CD4-positive, CD25-positive, alpha-beta regulatory T cell (primary cell): ENCODE results near the gene MS4A6A. TPM values are rescaled to one million over a fixed set of nuclear protein-coding genes. Genes with fewer than 3 reads are reported as not detected.
"Not testable (repeated sequence)": the region's sequence is repeated elsewhere in the genome, so short reads cannot be mapped to it uniquely, and the experiment has no call there.

Experiments
- ATAC-seq, 2 donors: fragments of 150-1000 bp; cut with Tn5 transposase; one replicate each; pipeline ENCODE4 v1.10.0; 2021; ENCODE audit warnings: low read depth in 2 of 2, moderate number of reproducible peaks in 2 of 2, moderate library complexity in 1 of 2
- DNase-seq, 3 donors: peaks; one replicate each; pipeline versions ENCODE4 v3.0.0 to v3.0.0-alpha.2; 2012 to 2022; ENCODE audit warnings: mixed read lengths in 1 of 3
- H3K27ac ChIP-seq: one replicate; pipeline ENCODE4 v1.7.0; 2013; ENCODE audit warnings: mild to moderate bottlenecking, low read length; ENCODE audit not compliant: insufficient read depth, poor library complexity, severe bottlenecking
- H3K27me3 ChIP-seq: one replicate; pipeline ENCODE4 v1.7.0; 2013; ENCODE audit warnings: low read length; ENCODE audit not compliant: control insufficient read depth, insufficient read depth
- H3K36me3 ChIP-seq: one replicate; pipeline ENCODE4 v1.7.0; 2013; ENCODE audit warnings: mild to moderate bottlenecking, low read length, moderate library complexity; ENCODE audit not compliant: control insufficient read depth, insufficient read depth
- H3K4me1 ChIP-seq: 2 replicates; pipeline ENCODE4 v1.7.0; 2013; ENCODE audit warnings: mild to moderate bottlenecking, low read length; ENCODE audit not compliant: insufficient read depth, control insufficient read depth, poor library complexity, severe bottlenecking
- H3K4me3 ChIP-seq: one replicate; pipeline ENCODE4 v1.7.0; 2013; ENCODE audit warnings: low read depth, mild to moderate bottlenecking, low read length, moderate library complexity
- H3K9me3 ChIP-seq, 2 experiments: 1 replicate in 1 of 2; 2 replicates in 1 of 2; pipeline ENCODE4 v1.7.0; 2013; ENCODE audit warnings: low read length in 2 of 2, mild to moderate bottlenecking in 1 of 2, moderate library complexity in 1 of 2; ENCODE audit not compliant: control insufficient read depth in 2 of 2
- H3K27ac Mint-ChIP-seq, 3 donors: one replicate each; pipeline ENCODE4 v1.8.0; 2020 to 2022; ENCODE audit warnings: mild to moderate bottlenecking in 3 of 3, mixed read lengths in 3 of 3, moderate library complexity in 2 of 3
- H3K27me3 Mint-ChIP-seq: one replicate; pipeline ENCODE4 v1.8.0; 2022; ENCODE audit warnings: mild to moderate bottlenecking, mixed read lengths
- H3K36me3 Mint-ChIP-seq: one replicate; pipeline ENCODE4 v1.8.0; 2020; ENCODE audit warnings: mixed read lengths
- H3K4me1 Mint-ChIP-seq, 4 donors: one replicate each; pipeline ENCODE4 v1.8.0; 2020 to 2022; ENCODE audit warnings: mixed read lengths in 4 of 4, mild to moderate bottlenecking in 1 of 4
- H3K4me3 Mint-ChIP-seq, 4 donors: one replicate each; pipeline ENCODE4 v1.8.0; 2020 to 2022; ENCODE audit warnings: mild to moderate bottlenecking in 4 of 4, mixed read lengths in 4 of 4, moderate library complexity in 3 of 4
- H3K9me3 Mint-ChIP-seq, 7 donors: one replicate each; pipeline ENCODE4 v1.8.0; 2020 to 2022; ENCODE audit warnings: mixed read lengths in 7 of 7, mild to moderate bottlenecking in 3 of 7, moderate library complexity in 2 of 7
- polyA plus RNA-seq, 4 donors: library from polyadenylated mRNA; unstranded; fragments of 300-500 nt; fragmentation: Illumina TruSeq; gene quantifications; one replicate each; pipeline ENCODE4 v1.2.3, GENCODE V29; 2021
- total RNA-seq: library from RNA; stranded (reverse); gene quantifications from one replicate; pipeline ENCODE4 v1.2.3, GENCODE V29; 2022

Gene MS4A6A
- total and polyA plus RNA-seq, 5 donors from 2014 or later: 0.29 to 1.3 (median 0.73) TPM; not detected in 1

DNA sequence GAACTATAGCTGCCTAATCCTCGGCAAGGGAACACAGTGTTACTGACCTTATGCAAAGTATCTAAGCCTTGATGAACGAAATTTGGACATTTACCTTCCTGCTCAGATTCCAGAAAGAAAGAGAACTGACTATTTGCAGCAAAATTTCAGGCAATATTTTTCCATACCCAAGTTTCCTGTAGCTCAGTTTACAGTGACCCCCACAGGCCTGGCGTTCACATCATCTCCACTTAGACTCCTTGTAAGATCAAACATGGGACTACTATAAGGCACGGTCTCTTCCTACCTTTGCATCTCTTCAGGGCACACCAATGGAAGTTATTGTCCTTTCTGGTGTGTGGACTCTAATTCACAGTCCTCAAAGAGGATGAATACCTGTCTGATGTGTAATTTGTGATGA is 21.1 kb downstream of the MS4A6A start:
- H3K9me3 Mint-ChIP-seq: peaks cover 0 to 2% (median 0%) of the 10 kb centered on the region in 7 donors
- ATAC-seq (no peak), DNase-seq (no peak)
- no peak overlapping the region for H3K4me3 ChIP-seq
- H3K4me1 ChIP-seq: no peaks in the 10 kb centered on the region
- no peaks in the 10 kb centered on the region for H3K36me3 ChIP-seq
- H3K27ac Mint-ChIP-seq: no peak overlapping the region
- peaks cover 5% of the 10 kb centered on the region for H3K27me3 ChIP-seq
- no peaks in the 10 kb centered on the region for H3K36me3 Mint-ChIP-seq
- H3K9me3 ChIP-seq: no peaks in the 10 kb centered on the region
- H3K4me1 Mint-ChIP-seq: no peaks in the 10 kb centered on the region
- H3K27me3 Mint-ChIP-seq: no peaks in the 10 kb centered on the region
- H3K27ac ChIP-seq: no peak overlapping the region
- H3K4me3 Mint-ChIP-seq: no peak overlapping the region

DNA sequence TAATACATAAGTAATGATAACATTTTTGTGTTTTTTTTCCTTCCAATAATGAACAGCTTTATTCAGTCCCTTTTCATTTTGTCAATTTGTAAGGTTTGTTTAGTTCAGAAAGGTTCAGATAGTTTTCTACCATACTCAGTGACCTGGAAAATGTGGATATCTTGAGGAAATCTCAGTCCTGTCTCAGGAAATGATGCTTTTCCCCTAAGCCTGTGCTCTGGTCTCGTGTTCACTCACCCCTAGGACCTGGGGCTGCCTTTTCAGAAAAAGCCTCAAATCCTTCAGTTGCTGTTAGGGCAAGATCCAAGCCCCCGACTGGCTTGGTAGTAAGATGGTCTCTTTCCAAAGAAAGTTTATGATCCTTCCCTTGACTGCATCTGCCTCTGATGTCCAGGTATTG is 21.8 kb downstream of the MS4A6A start:
- Histone ChIP-seq H3K4me1 (no peaks in the 10 kb centered on the region), H3K9me3 (no peaks in the 10 kb centered on the region), H3K27me3 (peaks cover 5% of the 10 kb centered on the region), H3K36me3 (no peaks in the 10 kb centered on the region), H3K4me3 (no peak overlapping the region), H3K27ac (no peak overlapping the region)
- no peak overlapping the region for H3K4me3 Mint-ChIP-seq
- ATAC-seq (no peak), DNase-seq (no peak)
- no peak overlapping the region for H3K27ac Mint-ChIP-seq
- H3K27me3 Mint-ChIP-seq: no peaks in the 10 kb centered on the region
- peaks cover 0 to 2% (median 1%) of the 10 kb centered on the region in 7 donors for H3K9me3 Mint-ChIP-seq
- H3K36me3 Mint-ChIP-seq: no peaks in the 10 kb centered on the region
- peaks cover 0 to 2% (median 0%) of the 10 kb centered on the region in 4 donors for H3K4me1 Mint-ChIP-seq

DNA sequence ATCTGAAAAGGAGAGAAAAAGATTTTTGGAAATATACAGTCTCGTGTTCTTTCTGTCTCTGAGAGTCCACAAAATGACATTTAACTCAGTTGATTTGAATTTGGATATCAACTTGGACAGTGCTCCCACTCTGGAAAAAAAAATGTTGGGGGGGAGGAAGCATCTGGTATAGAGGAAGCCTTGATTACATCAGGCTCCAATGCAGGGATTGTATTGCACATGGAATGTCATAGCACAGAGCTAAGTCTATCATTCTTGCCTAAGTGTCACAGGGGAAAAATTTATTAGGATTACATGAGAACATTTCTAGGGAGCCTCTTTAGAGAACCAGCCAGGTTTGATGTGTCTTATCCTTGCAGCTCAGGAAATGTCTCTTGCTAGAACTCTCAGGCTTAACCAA is 23.0 kb downstream of the MS4A6A start:
- no peak overlapping the region for H3K27ac Mint-ChIP-seq

DNA sequence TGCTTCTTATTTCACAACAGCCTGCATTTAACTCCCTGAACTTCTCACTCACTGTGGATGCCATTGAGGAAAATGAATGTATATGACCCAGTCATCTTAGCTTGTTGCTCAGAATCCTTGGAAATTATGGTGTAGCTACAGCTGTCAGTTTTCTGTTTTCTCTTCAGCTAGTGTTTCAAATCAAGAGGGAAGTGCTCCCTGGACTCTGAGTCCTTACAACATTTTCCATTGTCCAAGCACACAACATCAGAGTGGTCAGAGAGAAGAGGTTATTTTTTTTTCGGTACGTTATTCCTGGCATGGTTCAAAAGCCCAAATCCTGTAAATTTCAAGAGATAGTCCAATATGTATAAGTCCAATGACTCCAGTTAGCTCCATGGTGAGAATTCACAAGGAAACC is 23.6 kb downstream of the MS4A6A start:
- no peak overlapping the region for H3K27ac Mint-ChIP-seq
- H3K27me3 Mint-ChIP-seq: no peaks in the 10 kb centered on the region
- ATAC-seq: no peak

More for the DNA sequence above, 23.0 kb downstream of the MS4A6A start:
- Mint-ChIP-seq H3K27me3 (no peaks in the 10 kb centered on the region), H3K4me1 (peaks cover 0 to 2% (median 0%) of the 10 kb centered on the region in 4 donors), H3K9me3 (peaks cover 0 to 2% (median 0%) of the 10 kb centered on the region in 7 donors), H3K4me3 (no peak overlapping the region), H3K36me3 (no peaks in the 10 kb centered on the region)
- Histone ChIP-seq H3K27me3 (peaks cover 5% of the 10 kb centered on the region), H3K4me1 (no peaks in the 10 kb centered on the region), H3K9me3 (no peaks in the 10 kb centered on the region), H3K4me3 (no peak overlapping the region), H3K36me3 (no peaks in the 10 kb centered on the region), H3K27ac (no peak overlapping the region)
- DNase-seq: no peak
- ATAC-seq: no peak

DNA sequence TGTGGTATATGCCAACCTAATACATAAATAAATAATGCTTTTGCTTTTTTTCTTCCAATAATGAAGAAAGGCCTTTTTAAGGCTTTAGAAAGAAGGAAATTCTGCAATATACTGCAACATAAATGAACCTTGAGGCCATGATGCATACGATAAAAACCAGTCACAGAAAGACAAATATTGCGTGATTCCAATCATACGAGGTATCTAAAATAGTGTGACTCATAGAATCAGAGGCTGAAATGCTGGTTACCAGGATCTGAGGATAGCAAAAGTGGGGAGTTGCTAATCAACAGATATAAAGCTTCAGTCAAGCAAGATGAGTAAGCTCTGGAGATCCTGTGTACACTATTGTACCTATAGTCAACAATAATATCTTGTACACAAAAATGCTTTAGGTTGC is 24.2 kb downstream of the MS4A6A start:
- peaks cover 0 to 2% (median 0%) of the 10 kb centered on the region in 7 donors for H3K9me3 Mint-ChIP-seq
- H3K4me3 Mint-ChIP-seq: no peak overlapping the region
- no peak overlapping the region for H3K27ac Mint-ChIP-seq
- peaks cover 0 to 2% (median 0%) of the 10 kb centered on the region in 4 donors for H3K4me1 Mint-ChIP-seq
- Histone ChIP-seq H3K27ac (no peak overlapping the region), H3K36me3 (no peaks in the 10 kb centered on the region), H3K9me3 (no peaks in the 10 kb centered on the region), H3K4me3 (no peak overlapping the region), H3K4me1 (no peaks in the 10 kb centered on the region), H3K27me3 (peaks cover 3% of the 10 kb centered on the region)
- no peaks in the 10 kb centered on the region for H3K36me3 Mint-ChIP-seq
- no peaks in the 10 kb centered on the region for H3K27me3 Mint-ChIP-seq
- DNase-seq (no peak), ATAC-seq (no peak)

More for the DNA sequence above, 23.6 kb downstream of the MS4A6A start:
- no peaks in the 10 kb centered on the region for H3K36me3 Mint-ChIP-seq
- no peaks in the 10 kb centered on the region for H3K36me3 ChIP-seq
- H3K4me3 ChIP-seq: no peak overlapping the region
- H3K4me3 Mint-ChIP-seq: no peak overlapping the region
- H3K9me3 ChIP-seq: no peaks in the 10 kb centered on the region
- peaks cover 0 to 2% (median 0%) of the 10 kb centered on the region in 7 donors for H3K9me3 Mint-ChIP-seq
- H3K27me3 ChIP-seq: peaks cover 5% of the 10 kb centered on the region
- H3K4me1 ChIP-seq: no peaks in the 10 kb centered on the region
- H3K27ac ChIP-seq: no peak overlapping the region
- H3K4me1 Mint-ChIP-seq: peaks cover 0 to 2% (median 0%) of the 10 kb centered on the region in 4 donors
- no peak for DNase-seq

DNA sequence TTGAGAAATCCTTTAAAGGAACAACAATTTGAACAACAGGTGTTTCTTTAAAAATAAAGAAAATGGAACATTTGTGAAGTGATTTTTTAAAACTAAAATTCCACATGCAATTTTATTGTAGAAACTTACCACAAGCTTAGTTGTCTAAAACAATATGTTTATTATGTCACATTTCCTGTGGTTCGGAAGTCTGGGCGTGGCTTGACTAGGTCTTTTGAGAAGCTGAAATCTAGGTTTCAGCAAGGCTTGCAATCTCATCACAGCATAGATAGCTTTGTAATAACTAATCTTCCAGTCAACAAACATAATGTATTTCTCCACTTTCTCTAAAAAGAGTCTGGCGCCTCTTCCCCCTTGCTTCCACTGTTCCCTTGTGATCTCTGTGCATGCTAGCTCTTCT is 27.0 kb downstream of the MS4A6A start:
- Histone ChIP-seq H3K27ac (no peak overlapping the region), H3K36me3 (no peaks in the 10 kb centered on the region), H3K4me1 (no peaks in the 10 kb centered on the region), H3K4me3 (no peak overlapping the region), H3K9me3 (no peaks in the 10 kb centered on the region), H3K27me3 (peaks cover 2% of the 10 kb centered on the region)
- DNase-seq (peak in 1 of 3 donors; percentile 1), ATAC-seq (no peak)
- no peak overlapping the region for H3K4me3 Mint-ChIP-seq
- H3K27ac Mint-ChIP-seq: no peak overlapping the region
- H3K27me3 Mint-ChIP-seq: no peaks in the 10 kb centered on the region
- peaks cover 0 to 2% (median 0%) of the 10 kb centered on the region in 4 donors for H3K4me1 Mint-ChIP-seq
- peaks cover 0 to 6% (median 3%) of the 10 kb centered on the region in 7 donors for H3K9me3 Mint-ChIP-seq
- no peaks in the 10 kb centered on the region for H3K36me3 Mint-ChIP-seq

DNA sequence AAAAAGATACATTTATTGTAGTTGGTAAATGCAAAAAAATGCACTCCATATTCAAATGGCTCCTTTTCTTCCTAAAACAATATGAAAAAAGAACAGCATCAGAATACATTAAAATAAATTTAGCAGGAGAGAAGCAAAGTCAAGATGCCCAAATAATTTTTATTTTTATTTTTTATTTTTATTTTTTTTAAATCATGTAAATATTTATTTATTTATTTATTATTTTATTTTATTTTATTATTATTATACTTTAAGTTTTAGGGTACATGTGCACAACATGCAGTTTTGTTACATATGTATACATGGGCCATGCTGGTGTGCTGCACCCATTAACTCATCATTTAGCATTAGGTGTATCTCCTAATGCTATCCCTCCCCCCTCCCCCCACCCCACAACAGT is 30.2 kb downstream of the MS4A6A start:
- H3K27me3 ChIP-seq, H3K4me1 Mint-ChIP-seq, H3K9me3 Mint-ChIP-seq, H3K4me1 ChIP-seq, DNase-seq, H3K36me3 Mint-ChIP-seq, H3K27ac Mint-ChIP-seq, H3K36me3 ChIP-seq, H3K4me3 Mint-ChIP-seq, H3K9me3 ChIP-seq, H3K4me3 ChIP-seq, ATAC-seq, H3K27ac ChIP-seq, H3K27me3 Mint-ChIP-seq: not testable (repeated sequence)

DNA sequence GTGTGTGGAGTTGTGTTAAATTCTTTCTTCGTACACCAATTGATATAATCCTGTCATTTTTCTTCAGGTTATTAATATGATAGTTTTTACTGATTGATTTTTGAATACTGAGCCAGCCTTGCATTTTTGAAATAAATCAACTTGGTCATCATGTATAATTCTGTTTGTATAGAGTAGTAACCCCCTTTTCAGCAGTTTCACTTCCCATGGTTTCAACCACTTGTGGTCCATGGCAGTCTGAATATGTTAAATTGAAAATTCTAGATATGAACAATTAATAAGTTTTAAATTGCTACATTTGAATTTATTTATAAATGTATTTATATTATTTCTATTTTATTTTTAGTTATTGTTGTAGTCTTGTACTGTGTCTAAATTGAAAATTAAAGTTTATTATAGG is 32.6 kb downstream of the MS4A6A start:
- DNase-seq (no peak), ATAC-seq (no peak)
- Histone ChIP-seq H3K27me3 (no peaks in the 10 kb centered on the region), H3K9me3 (no peaks in the 10 kb centered on the region), H3K27ac (no peak overlapping the region), H3K36me3 (no peaks in the 10 kb centered on the region), H3K4me3 (no peak overlapping the region), H3K4me1 (no peaks in the 10 kb centered on the region)
- Mint-ChIP-seq H3K27ac (no peak overlapping the region), H3K9me3 (peaks cover 0 to 6% (median 3%) of the 10 kb centered on the region in 7 donors), H3K36me3 (no peaks in the 10 kb centered on the region), H3K4me1 (no peaks in the 10 kb centered on the region), H3K27me3 (no peaks in the 10 kb centered on the region), H3K4me3 (no peak overlapping the region)
